HUES6 (cell line): Measurements from ENCODE around the gene PROM1.
A peak's percentile ranks its signal among the peaks of the same experiment; 100 is the strongest.

Source experiments
- H3K27ac ChIP-seq: 2 replicates; pipeline ENCODE4 v1.7.0; 2013; ENCODE audit warnings: low read depth, mild to moderate bottlenecking, low read length, inconsistent platforms
- H3K27me3 ChIP-seq: 2 replicates; pipeline ENCODE4 v1.6.1; 2013; ENCODE audit warnings: low read length; ENCODE audit not compliant: control insufficient read depth, insufficient read depth
- H3K36me3 ChIP-seq: 2 replicates; pipeline ENCODE4 v1.6.1; 2013; ENCODE audit warnings: low read length; ENCODE audit not compliant: control insufficient read depth, insufficient read depth
- H3K4me1 ChIP-seq: 2 replicates; pipeline ENCODE4 v1.6.1; 2013; ENCODE audit warnings: low read length; ENCODE audit not compliant: control insufficient read depth, insufficient read depth
- H3K4me3 ChIP-seq: 2 replicates; pipeline ENCODE4 v1.5.1; 2013; ENCODE audit warnings: low read depth, low read length
- H3K9ac ChIP-seq: one replicate; pipeline ENCODE4 v1.6.1; 2013; ENCODE audit warnings: mild to moderate bottlenecking, low read length
- H3K9me3 ChIP-seq: 2 replicates; pipeline ENCODE4 v1.6.1; 2013; ENCODE audit warnings: low read depth, low read length; ENCODE audit not compliant: control insufficient read depth, insufficient read depth

PROM1 gene

GRCh38 chr4:16083241-16084191 lies at the start of gene PROM1:
Gene PROM1, minus strand, starts transcription at chr4:16084023. Its CDS starts 8,117 bp downstream, at chr4:16075906.
- peak within 1 kb of the TSS; percentile 97 for H3K4me3 ChIP-seq

GRCh38 chr4:16133406-16133805 lies 49.6 kb upstream of the PROM1 start:
- H3K9me3 ChIP-seq, result peaks cover 10% of the 10 kb centered on the region
- no peaks in the 10 kb centered on the region; the same call in 1 of the 2 replicates for H3K4me1 ChIP-seq
- no peak overlapping the region for H3K9ac ChIP-seq
- no peaks in the 10 kb centered on the region for H3K27me3 ChIP-seq
- H3K27ac ChIP-seq, result no peak overlapping the region
- no peaks in the 10 kb centered on the region for H3K36me3 ChIP-seq
- no peak overlapping the region for H3K4me3 ChIP-seq

More at GRCh38 chr4:16083241-16084191, at the start of gene PROM1:
- no peaks in the 10 kb centered on the region for H3K36me3 ChIP-seq
- H3K27me3 ChIP-seq, result peaks cover 52% of the 10 kb centered on the region
- peak within 1 kb of the TSS; percentile 96 for H3K9ac ChIP-seq
- peaks cover 37% of the 10 kb centered on the region for H3K4me1 ChIP-seq
- no peaks in the 10 kb centered on the region for H3K9me3 ChIP-seq
- H3K27ac ChIP-seq, result peak within 1 kb of the TSS; percentile 58; the same call in 1 of the 2 replicates

GRCh38 chr4:16131293-16131692 lies 47.5 kb upstream of the PROM1 start:
- Histone ChIP-seq H3K36me3 (no peaks in the 10 kb centered on the region), H3K27ac (no peak overlapping the region), H3K4me1 (no peaks in the 10 kb centered on the region; the same call in 1 of the 2 replicates), H3K4me3 (no peak overlapping the region), H3K9me3 (peaks cover 9% of the 10 kb centered on the region), H3K9ac (no peak overlapping the region), H3K27me3 (no peaks in the 10 kb centered on the region)

GRCh38 chr4:16129336-16129735 lies 45.5 kb upstream of the PROM1 start:
- Histone ChIP-seq H3K27me3 (no peaks in the 10 kb centered on the region), H3K9ac (no peak overlapping the region), H3K9me3 (no peaks in the 10 kb centered on the region), H3K4me3 (no peak overlapping the region), H3K27ac (no peak overlapping the region), H3K36me3 (no peaks in the 10 kb centered on the region), H3K4me1 (no peaks in the 10 kb centered on the region; the same call in 1 of the 2 replicates)

- H3K4me3 ChIP-seq, result no peak overlapping the region
- H3K9me3 ChIP-seq, result no peaks in the 10 kb centered on the region
- H3K27ac ChIP-seq, result no peak overlapping the region
- no peaks in the 10 kb centered on the region for H3K27me3 ChIP-seq
- no peaks in the 10 kb centered on the region for H3K36me3 ChIP-seq
- H3K4me1 ChIP-seq, result no peaks in the 10 kb centered on the region; the same call in 1 of the 2 replicates
- H3K9ac ChIP-seq, result no peak overlapping the region
Observed at GRCh38 chr4:16126714-16127113, 42.9 kb upstream of the PROM1 start.

GRCh38 chr4:16125571-16126445 lies 42.0 kb upstream of the PROM1 start:
- H3K27me3 ChIP-seq, result no peaks in the 10 kb centered on the region
- no peaks in the 10 kb centered on the region; the same call in 1 of the 2 replicates for H3K4me1 ChIP-seq
- H3K9me3 ChIP-seq, result no peaks in the 10 kb centered on the region
- H3K36me3 ChIP-seq, result no peaks in the 10 kb centered on the region
- no peak overlapping the region for H3K9ac ChIP-seq
- no peak overlapping the region for H3K4me3 ChIP-seq
- H3K27ac ChIP-seq, result no peak overlapping the region

GRCh38 chr4:16124232-16124631 lies 40.4 kb upstream of the PROM1 start:
- Histone ChIP-seq H3K4me3 (no peak overlapping the region), H3K36me3 (no peaks in the 10 kb centered on the region), H3K9ac (no peak overlapping the region), H3K27me3 (no peaks in the 10 kb centered on the region), H3K9me3 (no peaks in the 10 kb centered on the region), H3K4me1 (no peaks in the 10 kb centered on the region), H3K27ac (no peak overlapping the region)

GRCh38 chr4:16123356-16124084 lies 39.7 kb upstream of the PROM1 start:
- H3K4me1 ChIP-seq, result no peaks in the 10 kb centered on the region
- H3K4me3 ChIP-seq, result no peak overlapping the region
- H3K9ac ChIP-seq, result no peak overlapping the region
- H3K36me3 ChIP-seq, result no peaks in the 10 kb centered on the region
- H3K27me3 ChIP-seq, result no peaks in the 10 kb centered on the region
- H3K27ac ChIP-seq, result no peak overlapping the region
- H3K9me3 ChIP-seq, result no peaks in the 10 kb centered on the region

- Histone ChIP-seq H3K4me3 (no peak overlapping the region), H3K27ac (no peak overlapping the region), H3K9me3 (no peaks in the 10 kb centered on the region), H3K36me3 (no peaks in the 10 kb centered on the region), H3K4me1 (no peaks in the 10 kb centered on the region), H3K9ac (no peak overlapping the region), H3K27me3 (no peaks in the 10 kb centered on the region)
Observed at GRCh38 chr4:16122784-16123183, 39.0 kb upstream of the PROM1 start.

GRCh38 chr4:16122308-16122711 lies 38.5 kb upstream of the PROM1 start:
- Histone ChIP-seq H3K4me1 (no peaks in the 10 kb centered on the region), H3K9me3 (no peaks in the 10 kb centered on the region), H3K27me3 (no peaks in the 10 kb centered on the region), H3K4me3 (no peak overlapping the region), H3K27ac (no peak overlapping the region), H3K36me3 (no peaks in the 10 kb centered on the region), H3K9ac (no peak overlapping the region)
